GM19023 (cell line): ENCODE measurements around the gene NUDT21.
"Not testable (repeated sequence)": the region's sequence is repeated elsewhere in the genome, so short reads cannot be mapped to it uniquely, and the experiment has no call there.

Experiments used
- ATAC-seq: cut with Tn5 transposase; IDR thresholded peaks from one replicate; pipeline ENCODE4 v1.9.1; 2021; ENCODE audit warnings: mild to moderate bottlenecking, moderate library complexity; ENCODE audit not compliant: unreplicated experiment

Gene NUDT21

DNA sequence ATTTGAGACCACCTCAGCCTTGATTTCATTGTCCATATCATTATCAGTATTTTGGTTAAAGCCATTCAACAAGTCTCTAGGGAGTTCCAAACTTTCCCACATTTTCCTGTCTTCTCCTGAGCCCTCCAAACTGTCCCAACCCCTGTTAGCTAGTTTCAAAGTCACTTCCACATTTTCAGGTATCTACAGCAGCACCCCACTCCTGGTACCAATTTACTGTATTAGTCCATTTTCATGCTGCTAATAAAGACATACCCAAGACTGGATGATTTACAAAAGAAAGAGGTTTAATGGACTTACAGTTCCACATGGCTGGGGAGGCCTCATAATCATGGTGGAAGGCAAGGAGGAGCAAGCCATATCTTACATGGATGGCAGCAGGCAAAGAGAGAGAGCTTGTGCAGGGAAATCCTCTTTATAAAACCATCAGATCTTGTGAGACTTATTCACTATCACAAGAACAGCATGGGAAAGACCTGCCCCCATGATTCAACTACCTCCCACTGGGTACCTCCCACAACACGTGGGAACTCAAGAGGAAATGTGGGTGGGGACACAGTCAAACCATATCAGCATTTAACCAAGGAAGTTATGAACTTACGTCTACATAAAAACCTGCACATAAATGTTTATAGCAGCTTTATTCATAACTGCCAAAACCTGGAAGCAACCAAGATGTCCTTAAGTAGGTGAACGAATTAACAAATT lies 70.2 kb downstream of the NUDT21 start:
- ATAC-seq = not testable (repeated sequence)
